LNCaP clone FGC (cell line): ENCODE data around the gene DYNLL2.
"Not testable (repeated sequence)": the region's sequence is repeated elsewhere in the genome, so short reads cannot be mapped to it uniquely, and the experiment has no call there.

ENCODE experiments used
- DNase-seq: peaks from one replicate; pipeline ENCODE4 v3.0.0-alpha.2; 2011; ENCODE audit warnings: low read depth
- H3K4me3 ChIP-seq: 2 replicates; pipeline ENCODE4 v1.5.1; 2011; ENCODE audit warnings: mild to moderate bottlenecking, low read depth, low read length, control low read depth
- TF ChIP-seq, protein P1 (sequence below): IDR thresholded peaks from 2 replicates; pipeline ENCODE4 v1.5.1; 2012; ENCODE audit warnings: mild to moderate bottlenecking; ENCODE audit not compliant: control insufficient read depth, insufficient read depth; ENCODE audit errors: extremely low read depth

The DYNLL2 gene

DNA sequence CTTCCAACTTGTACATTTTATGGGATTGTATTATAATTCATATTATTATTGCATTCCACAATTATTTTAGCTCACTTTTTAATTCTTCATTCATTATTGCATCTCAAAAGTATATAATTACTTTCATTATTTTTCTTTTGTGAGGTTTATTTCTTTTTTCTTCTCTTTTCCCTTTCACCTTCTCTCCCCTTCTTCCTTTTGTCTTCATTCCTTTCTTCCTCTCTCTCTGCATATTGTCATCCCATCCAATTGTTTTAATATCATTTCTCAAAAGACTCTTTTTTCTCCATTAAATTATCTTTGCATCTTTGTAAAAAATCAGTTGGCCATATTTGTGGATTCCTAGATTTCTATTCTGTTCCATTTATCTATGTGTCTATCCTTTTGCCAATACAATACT, 17.3 kb downstream of the DYNLL2 start:
- no peak for DNase-seq
- TF ChIP-seq, protein P1, sequence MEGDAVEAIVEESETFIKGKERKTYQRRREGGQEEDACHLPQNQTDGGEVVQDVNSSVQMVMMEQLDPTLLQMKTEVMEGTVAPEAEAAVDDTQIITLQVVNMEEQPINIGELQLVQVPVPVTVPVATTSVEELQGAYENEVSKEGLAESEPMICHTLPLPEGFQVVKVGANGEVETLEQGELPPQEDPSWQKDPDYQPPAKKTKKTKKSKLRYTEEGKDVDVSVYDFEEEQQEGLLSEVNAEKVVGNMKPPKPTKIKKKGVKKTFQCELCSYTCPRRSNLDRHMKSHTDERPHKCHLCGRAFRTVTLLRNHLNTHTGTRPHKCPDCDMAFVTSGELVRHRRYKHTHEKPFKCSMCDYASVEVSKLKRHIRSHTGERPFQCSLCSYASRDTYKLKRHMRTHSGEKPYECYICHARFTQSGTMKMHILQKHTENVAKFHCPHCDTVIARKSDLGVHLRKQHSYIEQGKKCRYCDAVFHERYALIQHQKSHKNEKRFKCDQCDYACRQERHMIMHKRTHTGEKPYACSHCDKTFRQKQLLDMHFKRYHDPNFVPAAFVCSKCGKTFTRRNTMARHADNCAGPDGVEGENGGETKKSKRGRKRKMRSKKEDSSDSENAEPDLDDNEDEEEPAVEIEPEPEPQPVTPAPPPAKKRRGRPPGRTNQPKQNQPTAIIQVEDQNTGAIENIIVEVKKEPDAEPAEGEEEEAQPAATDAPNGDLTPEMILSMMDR, result no peak
- H3K4me3 ChIP-seq, result no peak overlapping the region

DNA sequence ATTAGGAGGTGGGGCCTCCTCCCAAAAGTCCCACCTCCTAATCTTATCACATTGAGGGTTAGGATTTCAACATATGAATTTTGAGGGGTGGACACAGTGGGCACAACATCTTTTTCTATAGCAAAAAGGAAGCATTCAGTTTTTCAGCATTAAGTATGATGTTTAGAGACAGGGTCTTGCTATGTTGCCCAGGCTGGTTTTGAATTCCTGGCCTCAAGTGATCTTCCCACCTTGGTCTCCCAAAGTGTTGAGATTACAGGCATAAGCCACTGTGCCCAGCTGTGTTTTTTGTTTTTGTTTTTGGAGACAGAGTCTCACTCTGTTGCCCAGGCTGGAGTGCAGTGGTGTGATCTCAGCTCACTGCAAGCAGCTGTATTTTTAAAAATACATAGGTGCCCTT, 18.7 kb downstream of the DYNLL2 start:
- DNase-seq, H3K4me3 ChIP-seq: not testable (repeated sequence)

DNA sequence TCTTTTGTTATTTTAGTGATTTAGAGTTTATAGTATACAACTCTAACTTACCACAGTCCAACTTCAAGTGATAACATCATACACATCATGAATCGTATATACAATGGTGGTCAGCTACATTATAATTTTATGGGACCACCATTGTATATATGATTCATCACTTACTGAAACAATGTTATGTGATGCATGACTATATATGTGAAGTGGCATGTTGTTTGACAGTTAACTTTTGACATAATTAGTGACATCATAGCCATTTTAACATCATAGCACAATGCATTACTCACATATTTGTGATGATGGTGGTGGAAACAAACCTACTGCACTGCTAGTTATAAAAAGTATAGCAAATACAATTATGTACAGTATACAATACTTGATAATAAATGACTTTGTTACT, 21.9 kb downstream of the DYNLL2 start:
- no peak for DNase-seq
- TF ChIP-seq, protein P1, result no peak
- no peak overlapping the region for H3K4me3 ChIP-seq

DNA sequence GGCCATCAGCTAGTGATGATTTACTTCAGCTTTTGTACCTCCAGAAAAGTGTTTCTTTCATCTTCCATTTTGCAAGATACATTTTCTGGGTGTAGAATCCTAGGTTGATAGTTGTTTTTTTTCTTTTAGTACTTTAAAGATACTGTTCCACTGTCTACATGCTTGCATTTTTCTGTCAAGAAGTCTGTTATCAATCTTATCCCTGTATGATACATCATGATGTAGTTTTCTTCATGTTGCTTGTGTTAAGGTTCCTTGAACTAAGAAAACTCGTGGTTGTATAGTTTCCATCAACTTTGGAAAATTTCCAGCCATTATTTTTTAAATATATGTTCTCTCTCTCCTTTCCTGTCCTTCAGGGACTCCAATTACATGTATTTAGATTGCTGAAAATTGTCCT, 24.1 kb downstream of the DYNLL2 start:
- no peak overlapping the region for H3K4me3 ChIP-seq
- DNase-seq, result no peak
- TF ChIP-seq, protein P1, result no peak

DNA sequence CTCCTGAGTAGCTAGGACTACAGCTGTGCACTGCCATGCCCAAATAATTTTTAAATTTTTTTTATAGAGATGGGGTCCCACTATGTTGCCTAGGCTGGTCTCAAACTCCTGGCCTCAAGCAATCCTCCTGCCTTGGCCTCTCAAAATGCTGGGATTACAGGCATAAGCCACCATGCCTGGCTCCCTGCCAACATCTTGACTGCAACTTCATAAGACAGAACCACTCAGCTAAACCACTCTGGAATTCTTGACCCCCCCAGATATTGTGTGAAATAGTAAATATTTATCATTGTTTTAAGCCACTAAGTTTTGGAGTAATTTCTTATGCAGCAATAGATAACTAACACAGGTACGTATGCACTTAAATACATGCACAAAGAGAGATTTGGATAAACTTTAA, 26.0 kb downstream of the DYNLL2 start:
- DNase-seq, result no peak
- no peak overlapping the region for H3K4me3 ChIP-seq
- TF ChIP-seq, protein P1, result no peak

DNA sequence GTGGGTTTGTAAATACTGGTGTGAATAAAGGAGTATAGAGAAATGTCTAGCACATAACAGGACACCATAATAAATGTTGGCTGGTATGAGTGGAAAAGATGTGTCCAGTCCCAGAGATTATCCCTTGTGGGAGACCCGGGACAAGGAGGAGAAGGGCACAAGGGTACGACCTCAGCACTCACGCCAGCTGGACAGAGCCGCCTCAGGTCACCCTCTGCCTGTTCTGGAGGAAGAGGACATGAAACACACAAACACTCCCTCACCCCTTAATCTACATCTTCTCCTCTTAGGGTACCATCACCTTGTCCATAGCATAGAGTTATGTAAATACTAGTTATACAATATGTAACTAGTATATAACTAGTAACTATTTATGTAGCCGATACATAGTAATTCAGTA, 26.8 kb downstream of the DYNLL2 start:
- DNase-seq, result no peak
- no peak overlapping the region for H3K4me3 ChIP-seq
- TF ChIP-seq, protein P1, result no peak

DNA sequence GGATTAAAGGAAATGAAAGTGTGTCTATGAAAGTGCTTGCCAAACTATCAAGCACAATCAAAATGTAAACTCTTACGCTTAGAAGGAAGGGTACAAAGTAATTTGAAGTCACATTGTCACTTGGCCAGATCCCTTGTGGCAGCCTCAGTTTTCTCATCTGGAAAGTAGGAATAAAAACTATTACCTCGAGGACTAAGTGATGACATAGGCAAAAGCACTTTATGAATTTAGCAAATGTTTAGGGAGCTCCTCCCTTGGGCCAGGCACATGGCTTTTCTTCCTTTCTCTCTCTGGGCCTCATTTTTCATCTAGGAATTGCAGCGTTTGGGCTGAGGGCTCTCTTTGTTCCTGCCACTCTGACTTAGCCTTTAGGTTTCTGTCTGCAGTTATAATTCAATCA, 28.5 kb downstream of the DYNLL2 start:
- TF ChIP-seq, protein P1, result no peak
- no peak overlapping the region for H3K4me3 ChIP-seq
- DNase-seq, result no peak
